AG10803 (cell line): ENCODE measurements around the gene POLR1E.

Experiments used
- DNase-seq: peaks from one replicate; pipeline ENCODE4 v3.0.0; 2010; ENCODE audit warnings: low read depth
- H3K4me3 ChIP-seq: 2 replicates; pipeline ENCODE4 v1.5.1; 2011; ENCODE audit warnings: mild to moderate bottlenecking, low read length, control low read depth
- CTCF ChIP-seq: conservative IDR thresholded peaks from 2 replicates; pipeline ENCODE4 v1.5.1; 2011; ENCODE audit warnings: mild to moderate bottlenecking, low read length, control low read depth, inconsistent platforms

Gene POLR1E

GRCh38 chr9:37496020-37496419, 10.3 kb downstream of the POLR1E start:
- no peak for TF ChIP-seq CTCF
- DNase-seq: no peak
- H3K4me3 ChIP-seq: no peak overlapping the region

GRCh38 chr9:37497320-37497719, 11.6 kb downstream of the POLR1E start:
- TF ChIP-seq CTCF: no peak
- no peak for DNase-seq
- no peak overlapping the region for H3K4me3 ChIP-seq

- no peak for DNase-seq
- no peak overlapping the region for H3K4me3 ChIP-seq
- no peak for TF ChIP-seq CTCF
Measured at GRCh38 chr9:37498457-37498856, 12.7 kb downstream of the POLR1E start.

- no peak overlapping the region for H3K4me3 ChIP-seq
- no peak for DNase-seq
- TF ChIP-seq CTCF: no peak
Measured at GRCh38 chr9:37499297-37499696, 13.5 kb downstream of the POLR1E start.

GRCh38 chr9:37501957-37502596, 16.3 kb downstream of the POLR1E start:
- no peak overlapping the region for H3K4me3 ChIP-seq
- no peak for TF ChIP-seq CTCF
- no peak for DNase-seq

- no peak for TF ChIP-seq CTCF
- H3K4me3 ChIP-seq: no peak overlapping the region
- no peak for DNase-seq
Measured at GRCh38 chr9:37503736-37504135, 18.0 kb downstream of the POLR1E start.

GRCh38 chr9:37504605-37505004, 18.9 kb downstream of the POLR1E start:
- no peak overlapping the region for H3K4me3 ChIP-seq
- no peak for DNase-seq
- no peak for TF ChIP-seq CTCF
